Measurements from ENCODE around the gene GRHL3.

The GRHL3 gene

DNA sequence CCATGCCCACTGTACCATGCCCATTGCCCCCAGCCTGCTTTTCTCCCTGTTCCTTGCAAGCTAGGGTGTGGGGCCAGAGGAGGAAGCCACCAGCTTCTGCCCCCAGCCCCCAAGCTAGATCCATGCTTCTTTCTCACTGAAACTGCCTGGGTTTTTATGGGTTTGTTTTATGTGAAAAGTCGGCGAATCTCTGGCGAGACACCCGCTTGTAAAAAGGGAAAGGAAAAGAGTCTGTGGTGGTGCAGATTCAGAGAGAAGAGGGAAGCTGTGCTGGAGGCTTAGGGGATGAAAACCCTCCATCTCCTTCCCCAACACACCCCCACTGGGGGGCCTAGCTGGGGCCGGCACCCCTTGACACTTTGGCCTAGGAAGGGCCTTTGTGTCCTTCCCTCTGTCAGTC lies 26.2 kb downstream of the GRHL3 start:
- no peak for DNase-seq

GRCh38 chr1:24347159-24347934 lies 28.2 kb downstream of the GRHL3 start:
- no peak for DNase-seq

DNA sequence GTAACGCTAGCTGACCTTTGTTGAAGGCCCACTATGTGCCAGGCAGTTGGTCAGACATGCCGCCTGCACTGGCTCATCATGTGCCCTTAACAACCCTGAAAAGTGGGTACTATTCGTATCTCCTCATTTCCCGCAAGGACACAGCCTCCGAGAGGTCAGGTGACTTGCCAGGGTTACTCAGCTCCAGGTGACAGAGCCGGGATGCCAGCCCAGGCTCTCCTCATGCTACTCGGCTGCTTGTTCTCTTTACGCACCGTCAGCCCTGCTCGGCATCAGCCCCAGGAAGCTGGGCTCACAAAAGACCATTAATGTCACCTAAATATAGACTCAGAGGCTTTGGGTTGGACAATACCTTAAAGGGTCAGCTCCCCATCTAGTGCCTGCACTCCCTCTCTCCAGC lies 29.0 kb downstream of the GRHL3 start:
- DNase-seq = no peak

DNA sequence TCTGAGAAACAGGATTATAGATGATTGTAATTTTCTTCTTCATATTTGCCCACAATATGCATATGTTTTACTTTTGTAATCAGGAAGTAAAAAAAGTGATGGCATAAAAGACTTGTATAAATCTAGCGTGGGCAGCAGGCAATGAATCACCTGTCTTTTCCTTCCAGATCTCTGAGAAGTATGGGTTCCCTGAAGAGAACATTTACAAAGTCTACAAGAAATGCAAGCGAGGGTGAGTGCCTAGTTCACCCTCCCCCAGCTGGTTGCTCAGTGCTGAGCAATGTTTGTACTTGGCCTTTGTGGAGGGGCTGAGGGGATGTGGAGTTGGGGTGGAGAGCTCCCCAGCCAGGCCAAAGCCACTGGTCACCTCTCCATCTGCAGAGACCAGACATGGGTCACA lies 30.7 kb downstream of the GRHL3 start:
- DNase-seq = no peak

- DNase-seq = no peak
These were observed 32.1 kb downstream of the GRHL3 start for GRCh38 chr1:24351247-24351646.

- no peak for DNase-seq
These were observed 32.9 kb downstream of the GRHL3 start for GRCh38 chr1:24351918-24352627.

- DNase-seq = no peak
These were observed 34.2 kb downstream of the GRHL3 start for GRCh38 chr1:24353292-24353891.

- no peak for DNase-seq
These were observed 36.3 kb downstream of the GRHL3 start for GRCh38 chr1:24355466-24355865.

- no peak for DNase-seq
These were observed 37.9 kb downstream of the GRHL3 start for GRCh38 chr1:24357038-24357437.

GRCh38 chr1:24360681-24361080 lies 41.5 kb downstream of the GRHL3 start:
- DNase-seq = no peak

- DNase-seq = no peak
These were observed 42.7 kb downstream of the GRHL3 start for GRCh38 chr1:24361811-24362210.

- no peak for DNase-seq
These were observed 43.2 kb downstream of the GRHL3 start for GRCh38 chr1:24362396-24362795.

- no peak for DNase-seq
These were observed 43.9 kb downstream of the GRHL3 start for GRCh38 chr1:24362982-24363614.

DNA sequence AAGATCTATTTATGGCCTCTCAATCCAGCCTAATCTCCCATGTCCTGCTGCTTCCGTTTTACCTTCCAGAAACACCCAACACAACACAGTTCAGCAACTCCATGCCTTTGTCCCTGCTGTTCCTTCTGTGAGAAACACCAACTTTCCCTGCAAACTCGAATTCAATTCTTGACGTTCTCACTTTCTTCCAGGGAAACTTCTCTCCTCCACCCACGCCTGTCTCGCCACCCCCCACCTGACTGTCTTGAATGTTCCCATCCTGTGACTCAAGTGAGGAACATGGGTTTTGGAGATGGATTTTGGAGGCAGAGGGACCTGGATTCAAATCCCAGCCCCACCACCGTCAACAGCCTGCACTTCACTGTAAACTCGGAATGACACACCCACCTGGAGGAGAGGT lies 44.8 kb downstream of the GRHL3 start:
- no peak for DNase-seq

- no peak for DNase-seq
These were observed 45.4 kb downstream of the GRHL3 start for GRCh38 chr1:24364605-24364974.

GRCh38 chr1:24364975-24365678 lies 46.0 kb downstream of the GRHL3 start:
- peak; percentile 20 for DNase-seq

- DNase-seq = no peak
These were observed 47.5 kb downstream of the GRHL3 start for GRCh38 chr1:24366707-24367106.

GRCh38 chr1:24369199-24369598 lies 50.0 kb downstream of the GRHL3 start:
- no peak for DNase-seq

DNA sequence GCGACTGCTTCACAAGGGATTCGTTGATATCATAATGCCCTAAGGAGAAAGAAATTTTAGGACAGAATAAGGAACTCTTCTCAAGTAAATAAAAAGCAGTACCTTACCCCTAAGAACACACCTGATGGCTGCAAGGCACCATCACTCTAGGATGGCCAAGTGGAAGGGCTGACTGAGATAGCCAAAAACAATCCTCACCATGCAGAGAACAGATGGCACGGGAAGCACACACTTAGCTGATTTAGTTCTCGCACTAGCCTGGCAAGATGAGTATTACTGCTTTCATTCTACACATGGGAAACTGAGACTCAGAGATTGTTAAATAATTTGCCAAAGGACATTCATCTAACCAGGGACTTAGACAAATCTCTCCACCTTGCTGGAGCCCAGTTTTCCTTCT lies 50.6 kb downstream of the GRHL3 start:
- no peak for DNase-seq

- no peak for DNase-seq
These were observed 53.9 kb downstream of the GRHL3 start for GRCh38 chr1:24373044-24373443.

GRCh38 chr1:24373710-24374109 lies 54.6 kb downstream of the GRHL3 start:
- DNase-seq = no peak

GRCh38 chr1:24374891-24375786 lies 56.0 kb downstream of the GRHL3 start:
- peak; percentile 55 for DNase-seq
